H9 (cell line): ENCODE data around the gene ETNPPL. TPM values are rescaled to one million over a fixed set of nuclear protein-coding genes. Genes with fewer than 3 reads are reported as not detected.

Experiments used
- DNase-seq: peaks from one replicate; pipeline ENCODE4 v3.0.0-alpha.2; 2017
- H2AFZ ChIP-seq: one replicate; pipeline ENCODE4 v1.6.1; 2013; ENCODE audit warnings: mild to moderate bottlenecking, low read length, control low read depth, moderate library complexity
- H2AK5ac ChIP-seq: 2 replicates; pipeline ENCODE4 v1.6.1; 2013; ENCODE audit warnings: low read length, control low read depth, mixed read lengths; ENCODE audit not compliant: insufficient read length
- H2BK120ac ChIP-seq: one replicate; pipeline ENCODE4 v1.6.1; 2013; ENCODE audit warnings: low read depth, mild to moderate bottlenecking, low read length, control low read depth, inconsistent platforms; ENCODE audit not compliant: poor library complexity, severe bottlenecking
- H2BK12ac ChIP-seq: 2 replicates; pipeline ENCODE4 v1.6.1; 2013; ENCODE audit warnings: low read length, control low read depth, mixed read lengths, low read depth; ENCODE audit not compliant: insufficient read length
- H2BK15ac ChIP-seq: 2 replicates; pipeline ENCODE4 v1.6.1; 2013; ENCODE audit warnings: low read depth, low read length, control low read depth
- H2BK20ac ChIP-seq: one replicate; pipeline ENCODE4 v1.6.1; 2013; ENCODE audit warnings: low read depth, mild to moderate bottlenecking, low read length, control low read depth, inconsistent platforms; ENCODE audit not compliant: poor library complexity, severe bottlenecking
- H2BK5ac ChIP-seq: 2 replicates; pipeline ENCODE4 v1.6.1; 2013; ENCODE audit warnings: low read length, control low read depth, mixed read lengths; ENCODE audit not compliant: insufficient read length
- H3K14ac ChIP-seq: 2 replicates; pipeline ENCODE4 v1.6.1; 2013; ENCODE audit warnings: low read length, control low read depth; ENCODE audit not compliant: insufficient read depth
- H3K18ac ChIP-seq: 2 replicates; pipeline ENCODE4 v1.6.1; 2013; ENCODE audit warnings: low read depth, mild to moderate bottlenecking, mixed read lengths, low read length, control low read depth; ENCODE audit not compliant: insufficient read length
- H3K23ac ChIP-seq: 2 replicates; pipeline ENCODE4 v1.6.1; 2013; ENCODE audit warnings: low read length, control low read depth, mixed read lengths, low read depth; ENCODE audit not compliant: insufficient read length
- H3K23me2 ChIP-seq: 2 replicates; pipeline ENCODE4 v1.6.1; 2013; ENCODE audit warnings: low read depth, mild to moderate bottlenecking, mixed read lengths, low read length, control low read depth; ENCODE audit not compliant: insufficient read length, poor library complexity, severe bottlenecking
- H3K27ac ChIP-seq: 2 replicates; pipeline ENCODE4 v1.5.1; 2013; ENCODE audit warnings: low read length, control low read depth, mixed read lengths, low read depth; ENCODE audit not compliant: insufficient read length
- H3K27me3 ChIP-seq: 2 replicates; pipeline ENCODE4 v1.6.1; 2013; ENCODE audit warnings: low read length, control low read depth, inconsistent platforms; ENCODE audit not compliant: insufficient read depth
- H3K4ac ChIP-seq: 2 replicates; pipeline ENCODE4 v1.6.1; 2013; ENCODE audit warnings: low read depth, mild to moderate bottlenecking, control low read depth, inconsistent platforms, low read length, moderate library complexity
- H3K4me1 ChIP-seq: 2 replicates; pipeline ENCODE4 v1.6.1; 2013; ENCODE audit warnings: low read length, control low read depth, inconsistent platforms; ENCODE audit not compliant: insufficient read depth
- H3K4me2 ChIP-seq: 2 replicates; pipeline ENCODE4 v1.6.1; 2013; ENCODE audit warnings: low read length, control low read depth, mixed read lengths; ENCODE audit not compliant: insufficient read length, insufficient read depth
- H3K56ac ChIP-seq: 2 replicates; pipeline ENCODE4 v1.6.1; 2013; ENCODE audit warnings: low read depth, mild to moderate bottlenecking, mixed read lengths, low read length, control low read depth; ENCODE audit not compliant: insufficient read length
- H3K79me1 ChIP-seq: 2 replicates; pipeline ENCODE4 v1.6.1; 2013; ENCODE audit warnings: low read depth, mild to moderate bottlenecking, moderate library complexity, low read length, control low read depth, inconsistent platforms; ENCODE audit not compliant: insufficient read depth, poor library complexity, severe bottlenecking
- H3K79me2 ChIP-seq: 2 replicates; pipeline ENCODE4 v1.6.1; 2013; ENCODE audit warnings: low read length, control low read depth, inconsistent platforms; ENCODE audit not compliant: insufficient read depth
- H3K9ac ChIP-seq: 2 replicates; pipeline ENCODE4 v1.6.1; 2013; ENCODE audit warnings: low read length, control low read depth, mixed read lengths; ENCODE audit not compliant: insufficient read length; ENCODE audit errors: extremely low read depth
- H3K9me3 ChIP-seq: one replicate; pipeline ENCODE4 v1.6.1; 2013; ENCODE audit warnings: low read depth, low read length, inconsistent platforms; ENCODE audit not compliant: control insufficient read depth
- H3T11ph ChIP-seq: one replicate; pipeline ENCODE4 v1.6.1; 2013; ENCODE audit warnings: mild to moderate bottlenecking, low read length, control low read depth, inconsistent platforms
- H4K20me1 ChIP-seq: one replicate; pipeline ENCODE4 v1.6.1; 2013; ENCODE audit not compliant: control insufficient read depth, insufficient read length, insufficient read depth
- H4K5ac ChIP-seq: 2 replicates; pipeline ENCODE4 v1.6.1; 2013; ENCODE audit warnings: low read depth, mild to moderate bottlenecking, mixed read lengths, low read length, control low read depth; ENCODE audit not compliant: insufficient read length
- H4K8ac ChIP-seq: replicated peaks from 2 replicates; pipeline ENCODE4 v1.6.1; 2013; ENCODE audit warnings: low read length, control low read depth, mixed read lengths, low read depth; ENCODE audit not compliant: insufficient read length
- H4K91ac ChIP-seq: 2 replicates; pipeline ENCODE4 v1.6.1; 2013; ENCODE audit warnings: low read depth, mild to moderate bottlenecking, moderate library complexity, mixed read lengths, low read length, control low read depth; ENCODE audit not compliant: insufficient read length
- H3K27ac Mint-ChIP-seq, 3 experiments: 2 replicates in 2 of 3; 3 replicates in 1 of 3; pipeline ENCODE4 v1.8.0; 2020 to 2021; ENCODE audit warnings: mixed read lengths in 3 of 3, mild to moderate bottlenecking in 1 of 3, moderate library complexity in 1 of 3
- H3K27me3 Mint-ChIP-seq: 2 replicates; pipeline ENCODE4 v1.8.0; 2021; ENCODE audit warnings: low read depth, mild to moderate bottlenecking, moderate library complexity, mixed read lengths
- H3K36me3 Mint-ChIP-seq, 3 experiments: 2 replicates in 2 of 3; 3 replicates in 1 of 3; pipeline ENCODE4 v1.8.0; 2020 to 2021; ENCODE audit warnings: low read depth in 3 of 3, mixed read lengths in 3 of 3; ENCODE audit not compliant: insufficient read depth in 1 of 3
- H3K4me1 Mint-ChIP-seq, 2 experiments: 2 replicates each; pipeline ENCODE4 v1.8.0; 2020; ENCODE audit warnings: mixed read lengths in 2 of 2
- H3K4me3 Mint-ChIP-seq, 2 experiments: 2 replicates in 1 of 2; 3 replicates in 1 of 2; pipeline ENCODE4 v1.8.0; 2020 to 2021; ENCODE audit warnings: mild to moderate bottlenecking in 2 of 2, mixed read lengths in 2 of 2, moderate library complexity in 1 of 2
- H3K9me3 Mint-ChIP-seq, 2 experiments: 2 replicates in 1 of 2; 3 replicates in 1 of 2; pipeline ENCODE4 v1.8.0; 2020; ENCODE audit warnings: mild to moderate bottlenecking in 2 of 2, mixed read lengths in 2 of 2, moderate library complexity in 1 of 2
- CTCF ChIP-seq: fragments of 200-600 bp; sonication (generic); conservative IDR thresholded peaks from 3 replicates; pipeline ENCODE4 v1.8.0; 2021; ENCODE audit warnings: antibody characterized with exemption, mild to moderate bottlenecking
- total RNA-seq: library from RNA; stranded (reverse); gene quantifications from 2 replicates; pipeline ENCODE4 v1.2.1, GENCODE V29; 2021

Gene ETNPPL
- total RNA-seq, 1 experiment from 2014 or later: 1.3 TPM

- DNase-seq: no peak
- no peak overlapping the region for H3K4me2 ChIP-seq
- no peak overlapping the region for H2BK12ac ChIP-seq
- no peak overlapping the region for H4K91ac ChIP-seq
- H3K9me3 ChIP-seq: no peaks in the 10 kb centered on the region
- H3K4me3 Mint-ChIP-seq: no peak overlapping the region
- no peaks in the 10 kb centered on the region for H3K79me1 ChIP-seq
- no peak overlapping the region for H3T11ph ChIP-seq
- no peaks in the 10 kb centered on the region for H3K79me2 ChIP-seq
- no peaks in the 10 kb centered on the region for H3K23me2 ChIP-seq
- H4K20me1 ChIP-seq: no peaks in the 10 kb centered on the region
- no peak overlapping the region for H2BK5ac ChIP-seq
- no peak overlapping the region for H2BK20ac ChIP-seq
- H3K56ac ChIP-seq: no peak overlapping the region
- H3K4ac ChIP-seq: no peak overlapping the region
- H2BK120ac ChIP-seq: no peak overlapping the region
- H2AFZ ChIP-seq: no peak overlapping the region
- H3K27ac ChIP-seq: no peak overlapping the region
- no peak overlapping the region for H3K14ac ChIP-seq
- no peak overlapping the region for H4K5ac ChIP-seq
- H3K9ac ChIP-seq: no peak overlapping the region
- H4K8ac ChIP-seq: no peak overlapping the region
- H3K9me3 Mint-ChIP-seq: no peaks in the 10 kb centered on the region
- no peak overlapping the region for H2AK5ac ChIP-seq
- H3K4me1 Mint-ChIP-seq: no peaks in the 10 kb centered on the region
- no peak overlapping the region for H2BK15ac ChIP-seq
- no peaks in the 10 kb centered on the region for H3K27me3 ChIP-seq
- H3K23ac ChIP-seq: no peak overlapping the region
- no peak overlapping the region for H3K27ac Mint-ChIP-seq
- H3K36me3 Mint-ChIP-seq: no peaks in the 10 kb centered on the region
- no peaks in the 10 kb centered on the region for H3K27me3 Mint-ChIP-seq
- no peak for TF ChIP-seq CTCF
- H3K18ac ChIP-seq: no peak overlapping the region
- H3K4me1 ChIP-seq: no peaks in the 10 kb centered on the region
Measured at GRCh38 chr4:108744307-108744706, 18.5 kb downstream of the ETNPPL start.
